Mononuclear cell (primary cell): ENCODE data around the gene MORN1. TPM values are rescaled to one million over a fixed set of nuclear protein-coding genes. Genes with fewer than 3 reads are reported as not detected.

ENCODE experiments used
- H3K27me3 ChIP-seq: 2 replicates; pipeline ENCODE4 v1.6.0; 2011; ENCODE audit warnings: low read length, control low read depth; ENCODE audit not compliant: insufficient read depth
- H3K4me1 ChIP-seq: 2 replicates; pipeline ENCODE4 v1.5.1; 2011; ENCODE audit warnings: mild to moderate bottlenecking, low read length, control low read depth; ENCODE audit not compliant: insufficient read depth
- H3K4me3 ChIP-seq: 2 replicates; pipeline ENCODE4 v1.5.1; 2011; ENCODE audit warnings: mild to moderate bottlenecking, low read length, moderate library complexity
- H3K9me3 ChIP-seq: 2 replicates; pipeline ENCODE4 v1.5.1; 2011; ENCODE audit warnings: low read depth, mild to moderate bottlenecking, control low read depth, low read length
- total RNA-seq: library from RNA; depleted of rRNA; stranded (reverse); fragments of >200 nt; gene quantifications from one replicate; pipeline ENCODE4 v1.2.3, GENCODE V29; 2012

Gene MORN1
- total RNA-seq, 1 donor = 4.2 TPM

- Histone ChIP-seq H3K9me3 (no peaks in the 10 kb centered on the region), H3K4me3 (no peak overlapping the region), H3K4me1 (no peaks in the 10 kb centered on the region), H3K27me3 (no peaks in the 10 kb centered on the region)
Measured at GRCh38 chr1:2360588-2361364, 30.6 kb downstream of the MORN1 start.

- no peaks in the 10 kb centered on the region for H3K27me3 ChIP-seq
- H3K4me3 ChIP-seq = no peak overlapping the region
- H3K4me1 ChIP-seq = no peaks in the 10 kb centered on the region
- no peaks in the 10 kb centered on the region for H3K9me3 ChIP-seq
Measured at GRCh38 chr1:2358651-2359640, 32.4 kb downstream of the MORN1 start.

- no peaks in the 10 kb centered on the region for H3K9me3 ChIP-seq
- H3K27me3 ChIP-seq = no peaks in the 10 kb centered on the region
- no peak overlapping the region for H3K4me3 ChIP-seq
- no peaks in the 10 kb centered on the region for H3K4me1 ChIP-seq
Measured at GRCh38 chr1:2358072-2358471, 33.3 kb downstream of the MORN1 start.

- Histone ChIP-seq H3K4me3 (no peak overlapping the region), H3K4me1 (no peaks in the 10 kb centered on the region), H3K9me3 (no peaks in the 10 kb centered on the region), H3K27me3 (no peaks in the 10 kb centered on the region)
Measured at GRCh38 chr1:2356911-2357845, 34.2 kb downstream of the MORN1 start.

GRCh38 chr1:2356401-2356800, 35.0 kb downstream of the MORN1 start:
- no peak overlapping the region for H3K4me3 ChIP-seq
- no peaks in the 10 kb centered on the region for H3K9me3 ChIP-seq
- no peaks in the 10 kb centered on the region for H3K27me3 ChIP-seq
- no peaks in the 10 kb centered on the region for H3K4me1 ChIP-seq

- no peaks in the 10 kb centered on the region for H3K4me1 ChIP-seq
- H3K27me3 ChIP-seq = no peaks in the 10 kb centered on the region
- no peaks in the 10 kb centered on the region for H3K9me3 ChIP-seq
- H3K4me3 ChIP-seq = no peak overlapping the region
Measured at GRCh38 chr1:2355373-2356261, 35.7 kb downstream of the MORN1 start.

GRCh38 chr1:2354511-2355372, 36.6 kb downstream of the MORN1 start:
- H3K9me3 ChIP-seq = no peaks in the 10 kb centered on the region
- H3K4me1 ChIP-seq = no peaks in the 10 kb centered on the region
- H3K4me3 ChIP-seq = no peak overlapping the region
- no peaks in the 10 kb centered on the region for H3K27me3 ChIP-seq

GRCh38 chr1:2353551-2354438, 37.6 kb downstream of the MORN1 start:
- H3K4me1 ChIP-seq = no peaks in the 10 kb centered on the region
- no peak overlapping the region for H3K4me3 ChIP-seq
- H3K9me3 ChIP-seq = no peaks in the 10 kb centered on the region
- H3K27me3 ChIP-seq = no peaks in the 10 kb centered on the region

GRCh38 chr1:2352897-2353550, 38.3 kb downstream of the MORN1 start:
- H3K4me1 ChIP-seq = no peaks in the 10 kb centered on the region
- no peaks in the 10 kb centered on the region for H3K9me3 ChIP-seq
- H3K4me3 ChIP-seq = no peak overlapping the region
- no peaks in the 10 kb centered on the region for H3K27me3 ChIP-seq

- Histone ChIP-seq H3K4me1 (no peaks in the 10 kb centered on the region), H3K4me3 (no peak overlapping the region), H3K9me3 (no peaks in the 10 kb centered on the region), H3K27me3 (no peaks in the 10 kb centered on the region)
Measured at GRCh38 chr1:2352341-2352896, 38.9 kb downstream of the MORN1 start.

GRCh38 chr1:2351723-2352122, 39.6 kb downstream of the MORN1 start:
- no peaks in the 10 kb centered on the region for H3K27me3 ChIP-seq
- H3K4me3 ChIP-seq = no peak overlapping the region
- no peaks in the 10 kb centered on the region for H3K4me1 ChIP-seq
- no peaks in the 10 kb centered on the region for H3K9me3 ChIP-seq
